GM21619 (cell line): ENCODE measurements around the gene UNC79.

Experiments
- ATAC-seq: cut with Tn5 transposase; IDR thresholded peaks from one replicate; pipeline ENCODE4 v1.9.1; 2021; ENCODE audit not compliant: unreplicated experiment

The UNC79 gene

DNA sequence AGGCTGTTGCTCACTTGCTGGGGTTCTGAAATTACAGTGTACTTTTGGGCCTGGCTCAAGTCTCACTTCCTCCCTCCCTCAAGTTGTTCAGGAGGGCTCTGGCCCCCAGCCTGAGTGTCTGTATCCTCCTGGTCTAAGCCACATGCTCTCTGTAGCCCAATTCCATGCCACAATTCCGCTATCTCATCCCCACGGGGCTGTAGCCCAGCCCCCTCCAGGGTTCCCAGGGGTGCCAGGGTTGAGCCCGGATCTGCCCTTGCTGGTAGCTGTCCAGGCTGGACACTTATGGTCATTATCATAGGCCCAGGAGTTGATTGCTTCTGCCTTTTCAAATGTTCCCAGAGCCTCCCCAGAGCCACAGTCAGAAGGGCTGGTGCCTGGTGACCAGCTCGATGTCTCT is 292.3 kb downstream of the UNC79 start:
- no peak for ATAC-seq

DNA sequence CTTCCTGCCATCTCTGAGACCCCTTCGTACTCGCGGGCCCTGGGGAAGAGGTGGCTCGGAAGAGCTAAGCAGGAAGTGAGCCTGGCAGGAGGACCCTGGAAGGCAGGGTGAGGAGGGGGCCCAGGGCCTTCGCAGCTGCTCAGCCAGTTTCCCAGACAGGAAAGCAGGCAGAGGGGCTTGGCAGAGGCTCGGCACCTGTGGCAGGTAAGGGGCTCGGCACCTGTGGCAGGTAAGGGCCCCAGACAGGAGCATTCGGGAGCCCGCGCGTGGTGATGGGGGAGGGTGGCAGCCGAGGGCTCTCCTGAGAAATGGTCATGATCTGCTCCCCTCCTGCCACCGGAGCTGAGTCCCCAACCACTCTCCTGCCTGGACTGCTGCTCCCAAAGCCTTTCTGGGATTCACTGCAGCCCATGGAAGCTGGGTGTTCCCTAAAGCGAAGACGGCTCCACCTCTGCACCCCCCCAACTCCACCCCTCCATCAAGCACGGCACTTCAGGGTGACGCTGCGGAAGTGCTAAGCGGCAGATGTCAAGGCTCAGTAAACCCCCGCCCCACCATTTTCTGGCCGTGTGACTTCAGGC is 294.4 kb downstream of the UNC79 start:
- ATAC-seq = no peak

DNA sequence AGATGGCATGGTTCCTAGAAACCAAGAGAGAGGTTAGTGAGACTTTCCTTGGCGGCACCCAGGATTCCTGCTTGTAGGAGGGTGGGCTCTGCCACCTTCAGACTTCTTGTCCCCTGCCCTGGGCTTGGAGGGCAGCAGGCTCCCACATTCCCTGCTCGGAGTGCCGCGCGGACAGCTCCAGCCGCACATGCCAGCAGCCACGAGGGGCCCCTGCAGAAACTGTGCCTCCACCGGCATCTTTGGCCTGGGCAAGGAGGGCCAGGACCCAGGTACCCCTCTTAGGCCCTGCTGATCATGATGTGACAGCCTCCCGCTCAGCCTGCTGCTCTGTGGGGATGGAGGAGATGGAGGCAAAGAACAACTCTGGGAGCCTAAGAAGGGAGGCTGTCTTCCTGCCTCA is 295.3 kb downstream of the UNC79 start:
- ATAC-seq = no peak

DNA sequence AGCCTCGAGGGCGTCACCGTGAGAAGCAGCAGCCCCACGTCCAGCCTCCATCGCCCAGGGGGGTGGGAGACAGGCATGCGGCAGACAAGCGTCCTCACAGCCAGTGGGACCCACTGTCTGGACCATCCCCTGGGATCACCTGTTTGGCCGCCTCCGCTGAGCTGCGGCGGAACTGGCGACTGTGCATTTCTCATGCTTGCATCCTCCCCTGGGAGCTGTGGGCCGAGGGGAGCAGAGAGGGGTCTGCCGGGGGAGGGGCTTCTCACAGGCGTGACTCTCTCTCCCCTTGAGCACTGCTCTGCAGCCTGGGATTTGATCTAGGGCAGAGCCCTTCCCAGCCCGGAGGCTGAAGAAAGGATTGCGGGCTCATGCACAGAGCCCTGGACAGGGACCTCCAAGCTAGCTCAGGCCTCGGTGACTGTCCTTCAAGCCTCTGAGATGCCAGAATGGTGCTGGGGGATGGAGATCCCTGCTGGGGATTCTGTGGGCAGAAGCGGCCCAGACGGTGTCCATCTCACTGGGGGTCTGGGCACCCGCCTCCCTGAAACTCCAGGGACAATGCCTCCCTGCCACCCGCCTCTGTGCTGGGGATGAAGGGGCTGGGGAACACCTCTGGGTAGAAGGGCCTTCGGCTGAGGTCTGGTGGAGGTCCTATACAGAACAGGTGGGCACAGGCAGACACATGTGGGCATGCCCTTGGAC is 296.5 kb downstream of the UNC79 start:
- no peak for ATAC-seq

DNA sequence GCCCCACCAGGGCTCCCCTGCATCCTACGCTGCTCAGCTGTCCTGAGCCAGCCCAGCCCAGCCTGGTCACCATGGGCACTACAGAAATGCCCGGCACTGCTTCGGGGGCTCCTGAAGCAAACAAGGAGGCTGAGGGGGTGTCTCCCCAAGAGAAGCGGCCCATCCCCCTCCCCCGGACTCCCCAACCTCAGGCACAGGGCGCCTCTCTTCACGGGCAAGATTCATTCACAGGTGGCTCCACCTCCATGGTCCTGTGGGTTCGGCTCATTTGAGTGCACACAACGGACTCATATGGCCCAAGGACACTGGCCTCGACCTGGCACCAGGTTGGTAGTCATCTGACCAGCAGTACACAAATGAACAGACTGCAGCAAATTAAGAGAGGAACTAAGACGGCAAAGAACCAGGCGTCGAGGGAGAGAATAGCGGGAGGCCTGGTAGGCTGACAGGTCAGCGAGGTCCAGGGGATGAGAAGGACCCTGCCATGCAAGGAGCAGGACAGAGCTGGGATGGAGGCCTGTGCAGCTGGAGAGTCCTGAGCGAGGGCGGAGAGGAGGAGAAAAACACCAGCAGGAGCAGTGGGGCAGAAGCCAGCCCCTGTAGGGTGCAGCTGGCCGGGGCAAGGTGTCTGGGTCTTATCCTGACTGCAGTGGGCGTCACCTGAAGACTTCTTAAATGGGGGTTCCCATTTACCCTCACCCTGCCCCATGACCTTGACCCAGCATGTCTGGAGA is 297.3 kb downstream of the UNC79 start:
- no peak for ATAC-seq

DNA sequence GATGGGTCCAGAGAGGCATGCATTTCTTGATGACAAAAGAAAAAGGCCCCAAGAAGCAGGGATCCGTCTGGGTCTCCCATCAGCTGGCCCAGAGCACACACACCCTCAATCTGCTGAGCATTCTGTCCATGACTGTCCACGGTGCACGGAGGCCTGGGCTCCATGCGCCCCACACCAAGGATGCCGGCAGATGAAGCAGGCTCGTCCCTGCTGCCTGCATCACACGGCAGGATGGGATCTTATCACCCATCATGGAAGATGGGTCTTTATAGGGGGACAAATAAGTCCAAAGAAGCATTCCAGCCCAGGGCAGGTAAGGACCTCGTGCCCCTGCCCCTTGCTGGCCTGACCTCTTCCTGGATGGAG is 297.9 kb downstream of the UNC79 start:
- ATAC-seq = no peak

DNA sequence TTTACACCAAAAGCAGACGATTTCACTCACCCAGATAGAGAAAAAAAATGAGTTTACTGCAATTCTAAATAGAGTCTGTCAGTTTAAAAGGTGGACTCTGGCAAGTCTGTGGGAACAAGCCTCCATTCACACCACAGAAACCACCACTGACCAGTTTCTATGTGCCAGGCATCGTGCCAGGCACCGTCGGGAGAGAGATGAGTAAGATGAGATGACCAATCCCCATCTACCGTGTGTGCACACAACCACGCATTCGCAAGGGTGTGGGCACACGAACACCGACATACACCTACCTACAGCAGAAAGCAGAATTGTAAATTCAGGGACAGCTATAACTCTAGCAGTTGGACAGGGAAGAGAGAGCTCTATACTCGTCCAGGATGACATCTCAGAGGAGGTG is 299.3 kb downstream of the UNC79 start:
- ATAC-seq = no peak

DNA sequence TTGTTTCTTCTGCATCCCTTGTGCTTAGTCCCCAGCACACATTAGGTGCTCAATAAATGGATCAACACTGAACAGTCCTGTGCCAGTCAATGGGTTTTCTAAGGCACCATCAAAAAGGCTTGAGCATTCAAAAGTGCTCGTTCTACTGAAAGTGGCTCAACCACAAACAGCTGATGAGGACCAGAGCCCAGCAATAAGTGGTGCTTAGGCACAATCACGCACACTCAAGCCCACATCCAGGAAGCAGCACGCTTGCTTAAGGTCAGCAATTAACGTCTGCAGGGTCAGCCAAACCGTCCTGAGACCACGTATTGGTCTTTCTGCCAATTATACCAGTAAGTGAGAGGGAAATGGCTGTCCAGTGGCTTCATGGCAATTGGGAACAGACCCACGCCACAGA is 301.0 kb downstream of the UNC79 start:
- no peak for ATAC-seq

DNA sequence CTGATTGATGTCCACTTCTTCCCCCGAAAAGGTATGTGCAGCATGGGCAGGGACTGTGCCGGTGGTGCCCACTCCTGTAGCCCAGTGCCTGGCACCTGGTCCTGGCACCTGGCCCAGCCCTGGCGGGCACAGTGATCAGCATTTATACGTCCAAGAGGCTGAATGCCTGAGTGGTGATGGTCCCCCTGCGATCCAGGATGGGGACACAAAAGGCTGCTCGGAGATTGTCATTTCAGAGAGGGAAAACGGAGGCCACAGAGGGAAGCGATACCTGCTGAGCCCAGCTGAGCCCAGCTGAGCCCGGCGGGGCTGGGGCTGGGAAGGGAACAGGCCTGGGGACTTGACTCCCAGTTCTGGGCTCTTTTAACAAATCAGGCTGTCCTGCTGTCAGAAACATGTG is 301.8 kb downstream of the UNC79 start:
- no peak for ATAC-seq

DNA sequence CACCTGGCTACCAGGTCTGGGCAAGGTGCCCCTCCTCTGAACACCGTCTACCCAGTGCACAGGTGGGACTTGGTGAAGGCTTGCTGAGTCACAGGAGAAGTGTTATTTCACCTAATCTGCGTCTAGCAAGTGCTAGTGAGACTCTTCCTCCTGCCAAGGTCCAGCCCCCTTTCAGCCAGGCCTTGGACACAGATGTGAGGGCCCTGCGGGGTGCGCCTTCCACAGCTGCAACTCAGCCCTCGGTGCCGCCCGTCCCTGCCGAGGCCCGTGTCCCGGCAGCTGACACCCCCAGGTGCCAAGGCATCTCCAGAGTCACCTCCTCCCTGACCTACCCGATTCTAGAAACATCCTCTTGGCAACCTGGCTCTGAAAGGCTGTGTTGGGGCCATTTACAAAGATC is 302.5 kb downstream of the UNC79 start:
- no peak for ATAC-seq

DNA sequence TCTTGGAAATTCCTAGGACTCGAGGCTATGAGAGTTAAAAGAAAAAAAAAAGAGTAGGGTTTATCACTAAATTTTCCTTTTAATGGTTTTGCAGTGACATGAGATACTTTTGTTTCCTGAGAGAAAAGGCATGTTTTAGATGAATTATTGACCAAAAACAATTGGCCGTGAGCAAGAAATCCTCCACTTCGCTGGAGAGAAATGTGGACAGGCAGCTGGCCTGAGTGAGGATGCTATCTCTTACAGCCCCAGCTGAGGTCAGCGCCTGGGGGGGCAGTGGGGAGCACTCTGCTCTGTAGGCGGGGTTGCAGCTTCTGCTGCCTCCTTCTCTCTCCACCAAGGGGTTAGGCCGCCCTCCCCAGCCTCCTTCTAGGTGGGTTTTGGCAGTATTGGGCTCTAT is 302.9 kb downstream of the UNC79 start:
- ATAC-seq = no peak

DNA sequence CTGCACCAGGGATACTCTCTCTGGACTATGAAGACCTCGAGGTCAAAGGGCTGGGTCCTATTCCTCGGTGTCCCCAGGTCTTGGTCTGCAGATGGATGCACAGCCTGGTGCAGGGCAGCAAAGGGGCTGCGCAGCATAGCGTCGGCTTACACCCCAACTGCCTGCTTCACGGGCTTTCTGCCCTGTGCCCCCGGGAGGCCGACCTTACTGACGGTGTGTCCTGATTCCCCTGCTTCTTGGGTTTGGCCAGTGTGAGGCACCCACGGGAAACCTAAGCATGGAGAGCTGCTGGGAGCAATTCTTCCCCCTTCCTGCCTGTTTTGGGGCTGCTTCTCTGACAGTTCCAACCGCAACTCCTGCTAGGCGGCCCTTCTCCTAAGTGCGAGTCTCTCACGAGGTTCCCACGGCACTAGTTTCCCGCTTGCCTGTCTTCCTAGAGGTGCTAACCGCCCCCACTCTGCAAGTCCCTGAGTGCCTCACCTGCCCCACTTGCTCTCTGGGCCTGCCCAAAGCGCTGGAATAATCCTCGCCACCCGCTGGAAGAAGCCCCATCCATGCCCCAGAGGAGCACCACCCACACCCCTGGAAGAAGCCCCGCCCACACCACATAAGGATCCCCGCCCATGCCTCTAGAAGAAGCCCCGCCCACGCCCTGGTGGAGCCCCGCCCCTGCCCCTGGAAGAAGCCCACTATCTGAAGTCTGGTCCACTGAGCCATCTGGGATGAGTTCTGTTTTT is 303.5 kb downstream of the UNC79 start:
- no peak for ATAC-seq

DNA sequence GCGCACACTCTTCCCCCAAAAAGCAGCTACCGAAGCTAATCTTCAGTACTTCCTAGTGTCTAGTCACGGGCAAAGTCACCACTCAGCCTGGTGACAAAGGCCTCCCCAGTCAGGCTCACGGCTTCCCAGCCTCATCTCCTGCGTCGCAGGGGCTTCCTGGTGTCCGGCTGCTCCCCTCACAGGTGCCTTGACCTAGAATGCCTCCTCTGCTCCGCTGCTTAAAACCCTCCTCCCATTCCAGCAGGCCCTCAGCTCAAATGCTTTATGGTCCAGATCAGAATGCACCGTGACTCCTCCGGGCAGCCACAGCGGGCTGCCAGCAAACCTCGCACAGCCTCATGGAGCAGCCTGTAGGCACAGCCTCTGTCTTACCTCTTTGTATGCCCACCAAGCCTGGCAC is 304.5 kb downstream of the UNC79 start:
- no peak for ATAC-seq

DNA sequence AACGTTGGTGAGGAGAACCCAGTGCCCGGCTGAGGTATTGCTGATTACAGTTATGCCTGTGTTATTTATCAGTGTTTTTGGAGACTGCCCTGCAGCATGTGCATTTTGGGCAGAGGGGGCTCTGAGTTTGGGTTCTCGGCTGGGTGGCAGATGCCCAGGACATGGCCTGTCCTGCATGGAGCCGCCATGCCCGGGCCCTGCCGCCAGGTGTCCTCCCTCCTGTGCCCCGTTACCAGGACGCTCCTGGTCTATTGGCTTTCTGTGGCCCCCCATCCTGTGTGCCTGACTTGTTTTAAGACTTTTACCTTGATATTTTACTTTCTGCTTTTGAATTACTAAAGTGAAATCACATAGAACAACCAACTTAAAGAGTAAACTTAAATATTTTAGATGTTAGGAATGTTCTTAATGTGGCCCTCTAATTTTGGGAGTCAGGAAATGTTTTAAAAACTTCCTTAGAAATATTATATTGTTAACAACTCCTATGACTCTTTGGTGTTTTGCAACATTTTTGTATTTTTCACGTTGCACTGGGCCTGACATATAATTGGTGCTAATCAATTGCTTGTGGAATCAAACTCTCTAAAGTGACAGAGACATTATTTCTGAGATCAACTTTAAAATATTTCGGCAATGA is 305.8 kb downstream of the UNC79 start:
- ATAC-seq = no peak

DNA sequence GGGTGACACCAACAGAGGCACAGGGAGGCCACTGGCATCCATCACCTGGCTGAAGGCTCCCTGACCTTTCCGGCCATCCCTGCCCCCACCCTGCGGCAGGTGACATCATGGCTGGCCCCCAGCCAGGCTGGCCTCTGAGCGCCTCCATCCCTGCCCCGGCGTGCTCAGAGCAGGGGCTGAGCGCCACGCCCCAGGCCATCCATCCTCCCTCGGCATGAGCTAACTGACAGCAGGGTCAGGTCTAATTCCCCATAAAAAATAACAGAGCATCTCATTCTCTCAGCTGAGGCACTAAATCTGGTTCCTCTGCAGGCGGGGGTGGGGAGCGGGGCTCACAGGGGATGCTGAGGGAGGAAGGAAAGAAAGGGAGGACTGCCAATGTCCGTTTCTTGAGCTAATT is 306.9 kb downstream of the UNC79 start:
- ATAC-seq = no peak

DNA sequence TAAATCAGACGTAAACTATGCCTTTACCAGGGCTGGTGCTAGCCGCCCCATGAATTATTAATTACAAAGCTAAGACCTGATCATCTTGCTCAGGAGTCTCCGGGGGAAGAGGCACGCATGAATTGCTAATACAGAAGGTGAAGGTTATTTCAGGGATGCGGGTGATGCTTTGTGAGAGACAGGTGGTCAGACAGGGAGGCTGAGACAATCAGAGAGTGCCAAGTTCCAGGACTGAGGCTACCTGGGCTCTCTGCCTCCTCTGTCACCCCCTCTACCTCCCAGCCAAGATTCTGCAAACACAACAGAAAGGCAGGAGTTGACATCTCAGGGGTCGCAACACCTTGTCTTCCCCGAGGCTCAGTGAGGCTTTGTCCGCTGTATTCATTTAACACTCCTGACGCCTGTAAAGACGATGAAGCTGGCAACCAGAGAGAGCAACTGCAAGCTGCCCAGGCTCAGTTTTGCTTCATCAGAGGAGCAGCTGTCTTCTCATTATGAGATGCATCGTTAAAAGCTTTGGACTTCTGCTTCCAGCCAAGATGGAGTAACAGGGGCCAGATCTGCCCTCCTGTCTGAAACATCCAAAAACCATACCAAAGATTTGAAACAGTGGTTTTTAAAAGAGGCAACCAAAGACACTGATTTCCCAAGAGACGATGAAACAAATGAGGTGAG is 311.0 kb downstream of the UNC79 start:
- ATAC-seq = no peak

DNA sequence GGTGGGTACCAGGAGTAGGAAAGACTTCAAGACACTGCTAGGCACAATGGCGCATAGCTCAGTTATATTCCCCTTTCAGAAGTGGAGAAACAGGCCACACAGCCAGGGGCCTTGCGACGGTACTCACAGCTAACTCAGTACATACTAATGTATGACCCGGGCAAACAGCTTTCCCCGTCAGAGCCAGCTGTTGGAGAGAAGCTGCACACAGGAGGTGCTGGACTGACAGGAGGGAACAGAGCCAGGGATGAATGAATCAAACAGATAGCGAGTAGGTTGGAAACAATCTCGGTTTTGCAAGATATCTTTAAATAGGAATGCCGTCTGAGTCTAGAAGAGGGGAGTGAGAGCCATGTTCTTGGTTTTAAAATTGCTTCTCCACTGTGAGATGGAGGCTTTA is 312.0 kb downstream of the UNC79 start:
- ATAC-seq = no peak

DNA sequence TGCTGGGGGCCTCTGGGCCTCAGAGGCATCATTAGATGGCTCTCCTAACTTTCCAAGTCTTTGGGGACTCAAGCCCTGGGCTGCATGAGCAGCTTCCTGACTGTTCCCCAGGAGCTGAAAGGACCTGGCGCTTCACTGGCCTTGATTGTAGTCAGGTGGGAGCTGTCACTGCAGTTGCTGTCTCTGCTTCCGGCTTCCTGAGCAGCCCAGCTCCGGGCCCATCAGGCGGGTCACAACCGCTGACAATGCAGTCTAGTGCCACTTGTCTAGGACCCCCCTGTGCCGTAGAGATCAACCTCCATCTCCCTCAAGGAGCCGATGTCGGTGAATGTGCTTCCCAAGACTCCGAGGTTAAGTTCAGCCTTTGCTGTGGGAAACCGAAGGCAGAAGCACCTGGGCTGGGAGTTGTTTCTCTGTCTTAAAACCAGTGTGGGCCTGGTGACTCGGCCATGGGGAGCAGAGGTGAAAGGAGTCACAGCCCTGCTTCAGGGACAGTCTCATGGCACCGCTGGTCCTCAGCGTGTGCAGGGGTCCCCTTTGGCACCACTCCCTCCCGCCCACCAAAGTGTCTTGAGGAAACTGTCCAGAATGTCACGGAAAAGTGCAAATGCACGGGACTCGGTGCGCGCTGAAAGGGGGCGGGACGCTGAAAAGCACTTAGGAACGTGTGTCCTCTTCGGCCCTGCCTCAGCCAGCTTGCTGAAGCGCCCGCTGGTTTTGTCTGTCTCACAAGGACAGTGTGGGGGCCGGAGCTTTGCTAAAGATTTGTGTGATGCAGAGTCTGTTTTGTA is 312.7 kb downstream of the UNC79 start:
- ATAC-seq = no peak

DNA sequence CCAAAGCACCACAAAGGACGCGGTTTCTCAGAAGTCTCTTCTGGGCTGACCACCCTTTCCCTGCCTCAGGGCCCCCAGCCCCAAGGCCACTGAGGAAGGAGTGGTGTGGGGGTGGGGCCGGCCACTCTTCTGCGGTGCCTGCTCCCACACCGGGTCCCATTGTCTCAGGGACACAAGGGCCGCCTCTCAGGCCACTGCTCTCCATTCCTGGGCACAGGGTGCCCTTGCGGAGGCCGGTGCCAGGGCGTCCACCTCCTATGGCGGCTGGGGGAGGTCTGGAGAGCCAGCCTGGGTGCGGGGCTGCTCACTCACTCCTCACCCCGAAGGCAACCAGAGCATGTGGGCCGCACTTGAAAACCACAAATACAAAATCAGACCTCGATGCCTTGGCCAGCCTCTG is 313.4 kb downstream of the UNC79 start:
- no peak for ATAC-seq

DNA sequence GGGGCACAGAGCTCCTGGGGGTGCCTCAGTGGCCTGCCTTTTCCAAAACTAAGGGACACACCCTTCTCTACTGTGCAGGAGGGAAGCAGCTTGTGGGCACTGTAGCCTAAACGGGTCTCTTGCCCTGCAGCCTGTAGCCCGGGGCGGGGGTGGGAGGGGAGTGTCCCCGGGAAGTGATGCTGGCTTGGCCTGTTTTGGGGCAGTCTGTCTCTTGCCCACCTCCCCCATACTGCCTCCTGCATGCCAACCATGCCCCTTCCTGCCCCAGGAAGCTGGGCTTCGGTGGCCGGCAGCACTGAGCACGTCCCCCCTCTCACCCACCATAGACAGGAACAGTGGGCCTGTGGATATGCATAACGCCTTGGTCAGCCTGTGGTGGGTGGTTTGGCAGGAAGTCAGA is 314.1 kb downstream of the UNC79 start:
- ATAC-seq = no peak
